Stimulated activated CD8-positive, alpha-beta memory T cell treated with anti-CD3 and anti-CD28 coated beads, Interleukin-7, amount 100 ng/mL, for 1 hour (primary cell): Measurements from ENCODE around the gene FBXO15.
A peak's percentile ranks its signal among the peaks of the same experiment; 100 is the strongest.

Experiments used
- DNase-seq, 2 donors: peaks; one replicate each; pipeline ENCODE4 v3.0.0-alpha.2; 2020; ENCODE audit warnings: low read depth in 2 of 2

FBXO15 gene

DNA sequence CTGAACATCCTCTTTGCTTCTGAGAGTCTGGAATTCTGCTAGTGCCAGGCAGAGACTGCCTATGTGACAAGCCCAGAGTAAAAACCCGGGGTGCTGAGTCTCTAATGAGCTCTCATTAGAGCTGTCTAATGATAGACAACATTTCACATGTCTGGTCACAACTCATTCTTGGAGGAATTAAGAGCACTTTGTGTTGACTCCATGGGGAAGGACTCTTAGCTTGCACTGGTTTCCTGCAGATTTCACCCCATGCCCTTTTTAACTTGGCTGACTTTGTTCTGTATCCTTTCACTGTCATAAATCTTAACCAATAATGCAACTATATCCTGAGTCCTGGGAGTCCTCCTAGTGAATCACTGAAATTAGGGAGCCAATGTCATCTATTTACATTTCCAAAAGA lies 33.5 kb downstream of the FBXO15 start:
- DNase-seq: no peak

DNA sequence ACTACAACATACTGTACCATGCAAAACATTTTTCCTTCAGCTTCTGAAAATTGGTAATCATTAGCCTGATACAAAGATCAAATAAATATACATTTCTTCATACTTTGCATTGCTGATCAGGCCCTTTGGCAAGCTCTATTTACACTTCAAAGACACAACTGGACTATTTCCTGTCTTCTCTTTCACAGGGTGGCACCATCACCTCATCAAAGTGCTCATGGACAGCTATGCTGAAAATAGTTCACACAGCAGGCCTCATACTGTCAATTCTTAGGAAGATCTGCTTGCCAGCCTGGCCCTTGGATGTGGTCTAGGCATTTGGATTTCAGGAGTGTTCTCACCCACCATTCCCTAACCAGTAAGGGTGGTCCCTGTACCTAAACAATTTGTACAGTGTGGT lies 33.9 kb downstream of the FBXO15 start:
- DNase-seq: no peak

DNA sequence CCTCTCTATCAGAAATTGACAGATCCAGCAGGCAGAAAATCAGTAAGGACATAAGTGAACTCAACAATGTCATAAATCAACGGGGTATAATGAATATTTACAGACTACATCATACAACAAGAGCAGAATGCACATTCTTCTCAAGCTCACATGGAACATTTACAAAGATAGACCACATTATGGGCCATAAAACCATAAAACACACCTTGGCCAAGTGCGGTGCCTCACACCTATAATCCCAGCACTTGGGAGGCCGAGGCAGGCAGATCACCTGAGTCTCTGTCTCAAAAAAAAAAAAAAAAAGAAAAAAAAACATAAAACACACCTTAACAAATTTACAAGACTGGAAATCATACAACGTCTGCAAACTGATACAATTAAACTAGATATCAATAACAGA lies 36.7 kb downstream of the FBXO15 start:
- no peak for DNase-seq

DNA sequence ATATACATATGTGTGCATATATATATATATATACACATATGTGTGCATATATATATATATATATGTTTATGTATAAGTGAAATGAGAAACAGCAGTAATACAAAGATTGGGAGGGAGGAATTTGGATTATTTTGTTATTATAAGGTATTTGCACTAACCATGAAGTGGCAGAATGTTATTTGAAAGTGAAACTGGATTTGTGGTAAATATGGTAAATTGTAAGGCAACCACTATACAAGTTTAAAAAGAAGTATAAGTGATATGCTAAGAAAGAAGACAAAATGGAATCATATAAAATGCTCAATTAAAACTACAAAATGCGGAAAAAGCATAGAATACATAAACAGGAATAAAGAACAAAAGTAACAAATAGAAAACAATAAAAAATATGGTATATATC lies 37.5 kb downstream of the FBXO15 start:
- DNase-seq: no peak

DNA sequence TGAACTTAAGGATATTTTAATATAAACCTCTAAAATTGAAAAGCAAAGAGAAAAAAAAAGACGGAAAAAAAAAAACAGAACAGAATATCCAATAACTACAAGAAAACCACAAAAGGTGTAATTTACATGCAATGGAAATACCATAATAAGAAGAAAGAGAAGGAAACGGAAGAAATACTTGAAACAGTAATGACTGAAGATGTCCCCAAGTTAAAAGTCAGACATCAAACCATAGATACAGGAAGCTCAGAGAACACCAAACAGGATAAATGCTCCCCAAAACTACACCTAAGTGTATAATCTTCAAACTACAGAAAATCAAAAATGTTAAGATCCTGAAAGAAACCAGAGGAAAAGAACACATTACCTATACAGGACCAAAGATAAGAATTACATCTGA lies 39.2 kb downstream of the FBXO15 start:
- no peak for DNase-seq

DNA sequence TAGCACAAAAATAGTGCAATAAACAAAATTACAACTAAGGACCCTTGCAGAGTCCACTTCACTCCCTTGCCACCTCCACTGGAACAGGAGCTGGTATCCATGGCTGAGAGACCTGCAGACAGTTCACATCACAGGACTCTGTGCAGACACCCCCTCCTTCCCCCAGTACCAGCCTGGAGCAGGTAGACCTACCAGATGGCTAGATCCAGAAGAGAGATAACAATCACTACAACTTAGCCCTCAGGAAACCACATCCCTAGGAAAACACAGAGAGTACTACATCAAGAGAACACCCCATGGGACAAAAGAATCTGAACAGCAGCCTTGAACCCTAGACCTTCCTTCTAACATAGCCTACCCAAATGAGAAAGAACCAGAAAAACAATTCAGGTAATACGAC lies 49.8 kb downstream of the FBXO15 start:
- no peak for DNase-seq

DNA sequence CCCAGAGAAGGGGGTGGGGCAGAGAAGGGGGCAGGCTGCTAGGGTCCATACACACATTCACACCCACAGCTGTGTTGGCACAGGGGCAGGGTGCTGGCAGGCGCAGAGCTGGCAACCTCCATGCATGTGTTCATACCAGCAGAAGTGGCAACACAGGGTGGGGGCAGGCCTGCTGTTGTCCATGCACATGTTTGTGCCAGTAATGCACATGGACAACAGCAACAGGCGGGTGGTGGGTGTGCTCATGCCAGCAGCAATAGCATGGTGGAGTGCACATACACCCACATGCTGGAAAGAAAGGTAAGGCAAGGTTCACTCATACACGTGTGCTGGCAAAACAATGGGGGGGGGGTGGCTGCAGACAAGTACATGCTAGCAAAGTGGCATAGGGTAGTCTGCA lies 54.7 kb downstream of the FBXO15 start:
- DNase-seq: no peak

DNA sequence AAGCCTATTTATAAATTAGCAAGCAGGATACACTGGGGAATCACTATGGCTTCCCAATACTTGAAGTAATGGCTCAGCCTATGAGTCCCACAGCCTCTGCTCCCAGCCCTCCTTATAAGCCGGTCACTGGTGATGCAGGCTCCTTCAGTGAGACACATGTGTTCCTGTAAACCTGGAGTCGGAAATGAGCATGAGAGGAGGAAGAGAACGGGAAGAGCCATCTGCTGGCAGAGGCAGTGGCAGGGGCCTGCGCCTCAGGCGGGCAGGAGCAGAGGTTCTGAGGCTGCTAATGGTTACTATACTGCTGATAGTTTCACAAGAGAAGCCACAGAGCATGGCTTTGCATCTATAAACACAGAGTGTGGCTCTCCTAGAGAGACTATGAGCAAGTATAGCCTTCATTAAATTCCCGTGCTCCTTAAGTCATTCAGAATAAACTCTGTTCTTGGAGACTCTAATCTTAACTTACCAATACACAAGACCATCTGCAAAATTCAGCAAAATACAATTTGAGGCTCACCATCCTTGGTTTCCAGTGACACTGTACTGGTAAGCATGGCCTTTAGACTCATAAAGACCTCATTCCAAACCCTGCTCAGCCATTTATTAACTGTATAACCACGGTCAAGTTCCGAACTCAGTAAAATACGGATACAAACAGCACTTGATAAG lies 63.3 kb downstream of the FBXO15 start:
- no peak for DNase-seq

DNA sequence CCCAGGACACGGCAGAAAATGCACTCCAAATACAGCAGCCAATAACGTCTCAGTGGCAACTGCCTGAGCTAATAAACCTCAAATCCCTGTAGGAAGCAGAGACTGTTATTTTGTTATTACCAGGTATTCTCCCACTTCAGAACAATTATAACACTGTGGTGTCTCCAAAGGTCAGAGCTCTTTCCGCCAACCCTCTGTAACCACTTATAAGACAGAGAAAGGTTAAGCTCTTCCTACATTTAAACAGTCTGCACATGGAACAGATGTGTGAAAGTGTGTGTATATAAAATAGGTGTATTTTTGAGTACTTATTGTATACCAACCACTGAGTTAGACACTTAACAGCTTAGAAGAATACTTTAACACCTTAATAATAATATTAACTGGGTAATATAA lies 64.1 kb downstream of the FBXO15 start:
- no peak for DNase-seq

DNA sequence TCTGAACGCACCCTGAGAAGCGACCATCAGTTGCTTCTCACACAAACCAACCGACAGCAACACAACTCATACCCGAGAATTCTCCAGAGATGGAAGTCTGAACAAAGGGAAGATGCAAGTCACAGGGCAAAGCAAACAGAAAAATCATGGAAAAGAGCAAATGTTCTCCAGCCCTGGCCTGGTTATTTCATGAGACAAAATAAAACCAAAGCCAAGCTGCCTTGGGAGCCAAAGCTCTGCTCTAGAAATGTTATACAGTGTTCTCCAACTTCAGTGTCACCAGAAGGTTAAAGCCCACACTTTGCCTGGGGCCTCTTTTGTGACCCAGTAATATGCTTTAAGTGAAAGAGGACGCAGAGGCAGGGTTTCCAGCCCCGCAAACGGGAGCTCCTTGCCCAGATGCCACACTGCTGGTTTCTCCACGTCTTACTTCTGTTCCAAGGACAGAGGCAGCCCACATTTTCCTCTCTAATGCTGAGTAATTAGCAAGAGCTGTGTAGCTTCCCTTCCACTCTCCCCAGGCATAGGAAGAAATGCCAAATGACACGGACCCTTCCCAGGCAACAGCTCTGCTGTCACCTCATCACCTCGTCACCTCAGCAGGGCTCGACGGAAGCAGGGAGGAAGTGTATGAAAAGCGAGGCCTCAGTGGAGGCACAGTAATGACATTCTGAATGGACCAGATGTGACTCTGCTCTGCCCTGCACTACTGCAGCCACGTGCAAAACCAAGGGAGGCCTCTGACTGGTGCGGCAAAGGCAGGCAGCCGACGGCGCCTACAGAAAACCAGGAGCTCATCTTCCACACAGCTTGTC lies 64.7 kb downstream of the FBXO15 start:
- no peak for DNase-seq

DNA sequence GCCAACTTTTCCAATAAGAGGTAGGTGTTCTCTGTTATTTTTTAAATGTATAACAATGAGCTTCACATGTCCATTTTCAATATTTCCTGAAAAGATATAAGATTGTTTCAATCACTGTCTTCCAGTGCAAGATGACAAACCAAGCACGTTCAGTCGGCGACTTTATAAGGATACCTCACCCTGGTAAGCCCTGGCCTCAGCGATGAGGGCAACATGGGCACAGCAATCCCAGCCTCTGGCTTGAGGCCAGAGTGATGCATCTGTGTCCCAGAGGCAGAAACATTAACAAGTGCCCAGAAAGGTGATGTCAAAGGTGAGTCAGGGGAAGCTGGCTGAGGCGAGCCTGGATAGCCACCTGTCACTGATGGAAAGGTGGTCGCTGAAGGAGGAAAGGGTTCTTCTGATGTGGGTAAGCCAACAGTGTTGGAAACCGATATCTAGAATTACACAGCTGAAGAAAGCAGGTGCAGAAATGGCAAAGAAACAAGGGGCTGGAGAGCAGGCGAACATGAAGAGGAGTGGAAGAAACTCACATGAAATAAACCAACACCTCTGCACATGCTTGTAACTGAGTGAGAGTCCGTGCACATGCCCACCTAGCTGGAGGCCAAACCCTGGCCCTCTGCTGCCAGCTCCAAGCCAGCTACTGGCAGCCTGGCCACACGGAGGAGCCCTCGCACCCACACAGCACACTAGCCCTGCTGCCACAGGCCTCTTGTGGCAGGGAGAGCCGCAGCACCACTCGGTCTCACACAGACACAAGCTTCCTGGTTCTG lies 65.5 kb downstream of the FBXO15 start:
- DNase-seq: peak; percentile 19 to 23

DNA sequence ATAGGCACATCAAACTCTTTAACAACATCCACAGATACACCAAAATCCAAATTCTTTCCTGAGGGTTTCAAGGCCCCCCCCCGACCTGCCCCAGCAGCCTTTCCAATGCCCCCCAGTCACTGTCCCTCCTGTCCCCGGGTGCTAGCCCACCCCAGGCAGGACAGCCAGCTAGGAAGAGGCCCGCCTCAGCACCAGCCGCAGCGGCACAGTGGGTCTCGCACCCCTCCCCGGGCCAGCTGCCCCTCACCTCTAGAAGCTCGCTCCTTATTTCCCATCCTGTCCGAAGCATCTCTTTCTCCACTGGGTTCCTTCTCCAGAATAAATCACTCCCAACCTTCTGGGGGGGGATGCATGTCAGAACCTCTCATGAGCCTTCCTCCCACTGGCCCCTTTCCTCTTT lies 69.4 kb downstream of the FBXO15 start:
- no peak for DNase-seq

DNA sequence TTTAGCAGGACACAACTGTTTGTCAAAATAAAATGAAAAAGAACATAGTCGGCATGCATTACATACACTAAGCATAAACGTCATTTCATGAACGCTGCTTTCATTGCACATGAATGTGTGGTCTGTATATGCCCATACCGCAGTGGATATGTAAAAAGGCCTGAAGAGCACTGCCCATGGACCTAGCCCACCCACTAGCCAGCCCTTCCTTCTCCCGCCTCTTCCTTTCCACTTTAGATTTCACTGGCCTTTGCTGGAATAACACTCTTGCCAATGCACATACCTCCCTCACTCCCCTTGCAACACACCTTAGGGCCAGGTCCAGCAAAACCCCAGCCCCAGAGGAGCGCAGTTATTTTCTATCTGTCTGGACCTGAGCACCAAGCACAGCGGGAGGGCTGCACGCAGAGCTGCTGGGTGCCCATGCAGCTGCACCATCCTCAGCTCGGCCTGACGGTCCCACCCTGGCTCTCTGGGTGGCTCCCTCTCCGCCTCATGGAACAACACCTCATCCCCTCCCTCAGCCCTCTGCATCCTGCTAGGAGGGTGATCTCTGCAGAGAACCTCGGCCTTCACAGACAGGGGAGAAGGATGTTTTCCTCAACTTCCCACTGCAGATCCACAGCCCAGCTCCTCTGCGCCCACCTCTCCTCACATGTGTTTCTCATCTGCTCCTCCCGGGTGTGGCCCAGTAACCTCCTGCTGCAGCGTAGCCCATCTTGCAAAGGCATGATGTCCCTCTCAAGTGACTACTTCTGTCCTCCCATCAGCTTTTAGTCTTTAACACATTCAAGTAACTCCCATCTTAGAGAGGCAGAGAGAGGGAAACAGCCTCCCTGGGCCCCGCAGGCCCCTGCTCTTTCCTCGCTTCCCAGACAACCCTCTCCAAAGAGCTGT lies 72.7 kb downstream of the FBXO15 start:
- DNase-seq: no peak

DNA sequence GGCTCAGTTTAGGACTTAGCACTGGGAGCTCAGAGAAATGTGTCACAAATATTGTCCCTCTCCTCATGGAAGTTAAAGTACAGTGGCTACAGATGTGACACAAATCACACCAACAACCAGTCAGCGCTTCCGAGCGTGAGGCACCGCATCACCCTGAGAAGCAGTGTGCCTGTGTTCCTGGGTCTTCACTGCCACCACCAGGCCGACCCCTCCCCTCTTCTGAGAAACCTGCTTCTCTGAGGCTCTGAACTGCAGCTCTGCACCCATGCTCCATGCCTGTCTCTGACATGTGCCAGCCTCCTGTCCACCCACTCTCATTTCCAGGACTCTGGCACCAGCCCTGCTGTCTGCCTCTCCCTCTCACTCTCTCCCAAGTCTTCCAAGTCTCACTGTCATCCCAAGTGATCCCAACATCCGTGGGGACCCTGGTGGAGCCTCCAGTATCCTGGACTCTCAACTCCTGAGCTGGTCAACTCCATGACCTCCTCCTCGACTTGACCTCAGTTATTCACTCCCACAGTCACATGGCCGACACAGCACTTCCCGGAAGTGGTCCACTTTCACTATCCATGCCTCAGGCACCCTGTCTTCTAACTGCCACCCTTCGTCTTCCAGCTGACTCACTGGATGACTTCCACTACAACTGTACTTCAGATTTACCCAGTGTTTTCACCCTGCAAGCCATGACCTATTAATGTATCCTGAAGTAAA lies 73.5 kb downstream of the FBXO15 start:
- DNase-seq: no peak

DNA sequence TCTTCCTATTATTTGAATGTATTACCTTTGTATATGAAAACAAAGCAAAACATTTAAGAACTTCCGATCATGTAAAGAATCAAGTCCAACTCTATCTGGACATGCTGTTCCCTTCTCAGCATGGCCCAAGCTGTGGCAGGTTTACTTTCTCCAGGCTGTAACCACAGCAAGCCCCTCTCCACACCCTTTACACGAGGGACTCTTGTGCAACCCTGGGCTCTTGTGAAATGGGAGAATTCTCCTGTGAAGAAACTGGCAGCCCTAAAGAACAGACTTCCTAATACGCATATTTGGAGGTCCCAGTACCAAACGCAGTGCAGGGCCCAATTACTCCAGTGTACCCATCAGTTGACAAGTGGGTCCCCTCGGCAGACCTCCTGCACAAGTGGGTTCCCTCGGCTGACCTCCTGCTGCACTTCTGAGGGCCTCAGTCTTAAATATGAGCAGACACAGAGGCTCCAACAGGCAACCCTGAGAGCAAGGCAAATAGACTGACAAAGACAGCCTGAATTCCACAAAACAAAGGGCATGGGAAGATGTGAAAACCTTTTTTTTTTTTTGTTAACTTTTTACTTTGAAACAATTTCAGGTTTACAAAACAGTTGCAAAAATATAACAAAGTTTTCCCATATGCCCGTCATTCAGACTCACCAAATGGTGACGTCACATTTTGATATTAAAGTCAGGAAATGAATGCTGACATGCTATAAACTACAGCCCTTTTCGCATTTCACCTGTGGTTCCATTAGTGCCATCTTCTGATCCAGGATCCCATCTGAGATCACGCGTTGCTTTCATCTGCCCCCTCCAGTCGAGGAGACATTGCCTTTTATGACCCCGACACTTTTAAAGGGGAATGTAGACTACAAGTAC lies 78.2 kb downstream of the FBXO15 start:
- DNase-seq: no peak

DNA sequence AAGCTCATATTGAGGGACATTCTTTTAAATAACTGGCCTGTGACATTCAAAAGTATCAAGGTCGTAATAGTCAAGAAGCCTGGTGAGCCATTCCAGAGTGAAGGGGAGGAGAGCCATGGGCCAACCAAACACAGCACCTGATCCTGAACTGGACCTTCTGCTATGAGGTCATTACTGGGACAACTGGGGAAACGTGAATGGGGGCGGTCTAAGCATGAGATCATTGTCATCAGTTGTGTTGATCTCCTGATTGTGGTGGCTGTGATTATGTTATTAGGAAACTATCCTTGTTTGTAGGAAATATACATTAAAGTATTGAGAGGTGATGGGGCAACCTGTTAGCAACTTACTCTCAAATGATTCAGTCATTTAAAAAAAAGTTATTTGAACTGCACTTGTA lies 79.3 kb downstream of the FBXO15 start:
- DNase-seq: no peak

DNA sequence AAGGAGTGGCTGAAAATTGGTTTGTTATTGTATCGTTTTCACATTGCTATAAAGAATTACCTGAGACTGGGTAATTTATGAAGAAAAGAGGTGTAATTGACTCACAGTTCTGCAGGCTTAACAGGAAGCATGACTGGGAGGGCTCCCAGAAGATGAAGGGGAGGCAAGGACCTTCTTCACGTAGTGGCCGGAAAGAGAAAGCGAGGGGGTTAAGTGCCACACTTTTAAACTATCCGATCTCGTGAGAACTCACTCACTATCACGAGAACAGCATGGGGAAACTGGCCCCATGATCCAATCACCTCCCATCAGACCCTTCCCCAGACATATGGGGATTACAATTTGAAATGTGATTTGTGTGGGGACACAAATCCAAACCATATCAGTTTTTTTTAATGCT lies 81.6 kb downstream of the FBXO15 start:
- no peak for DNase-seq

DNA sequence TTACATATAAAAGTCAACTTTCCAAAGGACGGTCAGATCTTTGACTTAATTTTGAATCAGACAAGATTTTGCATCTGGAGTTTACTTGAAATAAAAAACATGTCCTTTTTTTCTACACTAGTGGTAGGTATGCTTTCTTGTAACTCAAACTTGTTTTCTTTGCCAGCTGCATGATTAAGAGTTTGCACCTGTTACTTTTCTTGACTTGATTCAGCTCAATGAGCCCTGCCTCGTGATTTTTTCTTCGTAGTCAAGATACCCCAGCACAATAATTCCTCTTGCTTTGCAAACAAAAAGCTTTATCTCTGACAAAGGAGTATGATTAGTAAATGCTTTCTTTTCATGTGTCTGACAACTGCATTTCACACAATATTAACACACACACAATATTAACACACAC lies 82.3 kb downstream of the FBXO15 start:
- DNase-seq: no peak

DNA sequence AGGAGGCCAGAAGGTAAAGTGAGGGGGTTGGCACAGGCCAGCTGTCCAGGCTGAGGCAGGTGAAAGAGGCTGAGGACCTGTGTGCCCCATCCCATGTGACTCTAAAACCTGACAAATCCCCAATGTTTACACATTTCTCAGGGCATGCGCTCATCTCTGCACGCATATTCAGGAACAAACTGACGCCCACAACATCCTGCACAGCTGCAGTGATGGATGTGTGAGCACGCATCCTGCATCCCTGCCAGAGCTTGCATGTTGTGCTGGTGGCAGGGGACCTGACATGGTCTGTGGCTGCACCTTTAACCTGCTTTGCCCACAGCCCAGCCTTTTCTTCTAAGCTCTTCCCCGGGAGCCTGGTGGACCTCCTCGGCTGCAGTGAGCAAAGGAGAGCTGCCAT lies 83.1 kb downstream of the FBXO15 start:
- DNase-seq: no peak

DNA sequence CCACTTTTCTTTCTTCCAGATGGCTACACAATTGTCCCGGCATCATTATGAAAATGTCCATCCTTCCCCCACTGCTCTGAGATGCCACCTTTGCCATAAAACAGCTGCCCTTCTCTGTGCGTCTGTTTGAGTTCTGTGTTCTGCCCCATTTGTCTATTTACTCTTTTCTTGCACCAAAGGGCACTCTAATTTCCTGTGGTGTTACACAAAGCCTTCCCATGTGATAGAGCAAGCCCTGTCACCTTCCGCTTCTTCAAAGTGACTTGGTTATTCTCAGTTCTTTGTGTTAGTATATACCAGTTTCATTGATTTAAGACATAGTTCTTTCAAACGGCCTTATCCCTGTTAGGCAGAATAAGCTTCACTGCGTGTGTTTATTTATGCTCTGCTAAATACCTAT lies 84.1 kb downstream of the FBXO15 start:
- DNase-seq: no peak
